GM13977 (cell line): ENCODE measurements around the gene FAHD2A.
"Not testable (repeated sequence)": the region's sequence is repeated elsewhere in the genome, so short reads cannot be mapped to it uniquely, and the experiment has no call there.

Experiments used
- DNase-seq: peaks from one replicate; pipeline ENCODE4 v3.0.0; 2012; ENCODE audit warnings: low spot score
- CTCF ChIP-seq: IDR thresholded peaks from 2 replicates; pipeline ENCODE4 v1.5.1; 2012; ENCODE audit warnings: mild to moderate bottlenecking, control low read depth; ENCODE audit not compliant: insufficient read depth; ENCODE audit errors: extremely low read depth, missing control alignments
- in situ Hi-C: fragments of 300-500 bp; cut with MboI; formaldehyde crosslinking; loops from one replicate; pipeline ENCODE4 v1.12.0; 2022; ENCODE audit warnings: low sequenced_read_pairs, low pct_unique_long_range_greater_than_20kb, mixed read lengths, inconsistent platforms; ENCODE audit not compliant: unreplicated experiment

Gene FAHD2A

GRCh38 chr2:95399061-95399460, 3.4 kb upstream of the FAHD2A start:
- in situ Hi-C loops = no loop called here
- DNase-seq = no peak
- no peak for TF ChIP-seq CTCF

GRCh38 chr2:95401480-95401879, 1.0 kb upstream of the FAHD2A start:
- DNase-seq = no peak
- in situ Hi-C loops = no loop called here
- no peak for TF ChIP-seq CTCF

- in situ Hi-C loops, DNase-seq: not testable (repeated sequence)
Observed at GRCh38 chr2:95402004-95402369, 521 bp upstream of the FAHD2A start.

- DNase-seq, in situ Hi-C loops: not testable (repeated sequence)
- TF ChIP-seq CTCF = peak; percentile 50
Observed at GRCh38 chr2:95403204-95403721, 755 bp downstream of the FAHD2A start.

- DNase-seq, in situ Hi-C loops: not testable (repeated sequence)
Observed at GRCh38 chr2:95403824-95404223, 1.3 kb downstream of the FAHD2A start.

GRCh38 chr2:95404676-95405075, 2.2 kb downstream of the FAHD2A start:
- DNase-seq, in situ Hi-C loops: not testable (repeated sequence)

GRCh38 chr2:95411239-95411638, 8.7 kb downstream of the FAHD2A start:
- in situ Hi-C loops, DNase-seq: not testable (repeated sequence)

- peak; percentile 89 for TF ChIP-seq CTCF
- DNase-seq = peak; percentile 57
- in situ Hi-C loops = not testable (repeated sequence)
Observed at GRCh38 chr2:95414015-95414594, 11.6 kb downstream of the FAHD2A start.

GRCh38 chr2:95415138-95415537, 12.6 kb downstream of the FAHD2A start:
- DNase-seq, in situ Hi-C loops: not testable (repeated sequence)

GRCh38 chr2:95415561-95415960, 13.1 kb downstream of the FAHD2A start:
- DNase-seq, in situ Hi-C loops: not testable (repeated sequence)

GRCh38 chr2:95427196-95427867, 24.8 kb downstream of the FAHD2A start:
- in situ Hi-C loops, DNase-seq: not testable (repeated sequence)

- in situ Hi-C loops, DNase-seq: not testable (repeated sequence)
Observed at GRCh38 chr2:95429748-95430467, 27.4 kb downstream of the FAHD2A start.

GRCh38 chr2:95433373-95433772, 30.9 kb downstream of the FAHD2A start:
- in situ Hi-C loops, DNase-seq: not testable (repeated sequence)
